RWPE2 (cell line): ENCODE results near the gene USP34.

Experiments used
- ATAC-seq: fragments of 200-7000 bp; cut with Tn5 transposase; 3 replicates; pipeline ENCODE4 v1.9.1; 2021; ENCODE audit warnings: low read depth
- DNase-seq: peaks from one replicate; pipeline ENCODE4 v3.0.0-alpha.2; 2020; ENCODE audit warnings: low spot score
- H3K27ac ChIP-seq: fragments of 450-650 bp; 2 replicates; pipeline ENCODE4 v1.5.1; 2017; ENCODE audit warnings: mild to moderate bottlenecking; ENCODE audit not compliant: poor library complexity, severe bottlenecking
- H3K27me3 ChIP-seq: fragments of 250-450 bp; sonication (Bioruptor Pico); 2 replicates; pipeline ENCODE4 v1.5.1; 2021; ENCODE audit warnings: mild to moderate bottlenecking, moderate library complexity; ENCODE audit not compliant: insufficient read depth, poor library complexity, severe bottlenecking
- H3K36me3 ChIP-seq: fragments of 250-450 bp; sonication (Bioruptor Pico); 2 replicates; pipeline ENCODE4 v1.5.1; 2020; ENCODE audit warnings: low read depth, mild to moderate bottlenecking, moderate library complexity
- H3K4me1 ChIP-seq: fragments of 250-450 bp; sonication (Bioruptor Pico); 2 replicates; pipeline ENCODE4 v1.5.1; 2021; ENCODE audit warnings: mild to moderate bottlenecking, moderate library complexity; ENCODE audit not compliant: insufficient read depth, poor library complexity, severe bottlenecking
- H3K4me3 ChIP-seq: fragments of 250-450 bp; sonication (Bioruptor Pico); 2 replicates; pipeline ENCODE4 v1.5.1; 2021; ENCODE audit warnings: mild to moderate bottlenecking, moderate library complexity; ENCODE audit not compliant: severe bottlenecking
- H3K9me3 ChIP-seq: fragments of 250-450 bp; sonication (Bioruptor Pico); 2 replicates; pipeline ENCODE4 v1.5.1; 2021; ENCODE audit warnings: mild to moderate bottlenecking, moderate library complexity; ENCODE audit not compliant: severe bottlenecking
- TF ChIP-seq, protein P1 (sequence below): fragments of 450-650 bp; IDR thresholded peaks from one replicate; pipeline ENCODE4 v1.5.1; 2017; ENCODE audit warnings: mild to moderate bottlenecking, moderate library complexity; ENCODE audit not compliant: poor library complexity, severe bottlenecking

USP34 gene

DNA sequence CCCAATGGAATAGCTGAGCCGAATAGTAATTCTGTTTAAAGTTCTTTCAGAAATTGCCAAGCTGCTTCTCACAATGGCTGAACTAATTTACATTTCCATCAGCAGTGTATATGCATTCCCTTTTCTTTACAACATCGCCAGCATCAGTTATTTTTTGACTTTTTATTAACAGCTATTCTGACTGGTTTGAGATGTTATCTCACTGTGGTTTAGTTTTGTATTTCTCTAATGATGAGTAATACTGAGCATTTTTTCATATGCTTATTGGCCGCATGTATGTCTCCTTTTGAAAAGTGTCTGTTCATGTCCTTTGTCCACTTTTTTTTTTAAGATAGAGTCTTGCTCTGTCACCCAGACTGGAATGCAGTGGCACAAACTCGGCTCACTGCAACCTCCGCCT lies 208.2 kb downstream of the USP34 start:
- H3K4me1 ChIP-seq: no peaks in the 10 kb centered on the region
- TF ChIP-seq, protein P1, sequence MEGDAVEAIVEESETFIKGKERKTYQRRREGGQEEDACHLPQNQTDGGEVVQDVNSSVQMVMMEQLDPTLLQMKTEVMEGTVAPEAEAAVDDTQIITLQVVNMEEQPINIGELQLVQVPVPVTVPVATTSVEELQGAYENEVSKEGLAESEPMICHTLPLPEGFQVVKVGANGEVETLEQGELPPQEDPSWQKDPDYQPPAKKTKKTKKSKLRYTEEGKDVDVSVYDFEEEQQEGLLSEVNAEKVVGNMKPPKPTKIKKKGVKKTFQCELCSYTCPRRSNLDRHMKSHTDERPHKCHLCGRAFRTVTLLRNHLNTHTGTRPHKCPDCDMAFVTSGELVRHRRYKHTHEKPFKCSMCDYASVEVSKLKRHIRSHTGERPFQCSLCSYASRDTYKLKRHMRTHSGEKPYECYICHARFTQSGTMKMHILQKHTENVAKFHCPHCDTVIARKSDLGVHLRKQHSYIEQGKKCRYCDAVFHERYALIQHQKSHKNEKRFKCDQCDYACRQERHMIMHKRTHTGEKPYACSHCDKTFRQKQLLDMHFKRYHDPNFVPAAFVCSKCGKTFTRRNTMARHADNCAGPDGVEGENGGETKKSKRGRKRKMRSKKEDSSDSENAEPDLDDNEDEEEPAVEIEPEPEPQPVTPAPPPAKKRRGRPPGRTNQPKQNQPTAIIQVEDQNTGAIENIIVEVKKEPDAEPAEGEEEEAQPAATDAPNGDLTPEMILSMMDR: no peak
- no peaks in the 10 kb centered on the region for H3K27me3 ChIP-seq
- peaks cover 52% of the 10 kb centered on the region for H3K36me3 ChIP-seq
- no peaks in the 10 kb centered on the region for H3K9me3 ChIP-seq
- H3K4me3 ChIP-seq: no peak overlapping the region
- no peak for ATAC-seq
- no peak for DNase-seq
- H3K27ac ChIP-seq: no peak overlapping the region

DNA sequence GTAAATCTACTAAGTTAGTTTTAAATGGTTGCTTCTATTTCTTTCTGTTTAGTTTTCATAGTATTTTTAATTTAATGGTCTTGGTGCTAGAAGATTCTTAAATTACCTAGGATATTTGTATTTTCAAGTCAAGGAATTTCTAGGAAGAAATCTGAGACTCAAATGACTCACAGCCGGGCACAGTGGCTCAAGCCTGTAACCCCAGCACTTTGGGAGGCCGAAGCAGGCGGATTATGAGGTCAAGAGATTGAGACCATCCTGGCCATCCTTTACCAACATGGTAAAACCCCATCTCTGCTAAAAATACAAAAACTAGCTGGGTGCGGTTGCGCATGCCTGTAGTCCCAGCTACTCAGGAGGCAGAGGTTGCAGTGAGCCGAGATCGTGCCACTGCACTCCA lies 213.4 kb downstream of the USP34 start:
- Histone ChIP-seq H3K27me3 (no peaks in the 10 kb centered on the region), H3K4me3 (no peak overlapping the region), H3K4me1 (peaks cover 23% of the 10 kb centered on the region), H3K27ac (peak overlapping the region; percentile 6), H3K9me3 (peaks cover 2% of the 10 kb centered on the region), H3K36me3 (peaks cover 61% of the 10 kb centered on the region)
- ATAC-seq (no peak), DNase-seq (no peak)
- TF ChIP-seq, protein P1: no peak

DNA sequence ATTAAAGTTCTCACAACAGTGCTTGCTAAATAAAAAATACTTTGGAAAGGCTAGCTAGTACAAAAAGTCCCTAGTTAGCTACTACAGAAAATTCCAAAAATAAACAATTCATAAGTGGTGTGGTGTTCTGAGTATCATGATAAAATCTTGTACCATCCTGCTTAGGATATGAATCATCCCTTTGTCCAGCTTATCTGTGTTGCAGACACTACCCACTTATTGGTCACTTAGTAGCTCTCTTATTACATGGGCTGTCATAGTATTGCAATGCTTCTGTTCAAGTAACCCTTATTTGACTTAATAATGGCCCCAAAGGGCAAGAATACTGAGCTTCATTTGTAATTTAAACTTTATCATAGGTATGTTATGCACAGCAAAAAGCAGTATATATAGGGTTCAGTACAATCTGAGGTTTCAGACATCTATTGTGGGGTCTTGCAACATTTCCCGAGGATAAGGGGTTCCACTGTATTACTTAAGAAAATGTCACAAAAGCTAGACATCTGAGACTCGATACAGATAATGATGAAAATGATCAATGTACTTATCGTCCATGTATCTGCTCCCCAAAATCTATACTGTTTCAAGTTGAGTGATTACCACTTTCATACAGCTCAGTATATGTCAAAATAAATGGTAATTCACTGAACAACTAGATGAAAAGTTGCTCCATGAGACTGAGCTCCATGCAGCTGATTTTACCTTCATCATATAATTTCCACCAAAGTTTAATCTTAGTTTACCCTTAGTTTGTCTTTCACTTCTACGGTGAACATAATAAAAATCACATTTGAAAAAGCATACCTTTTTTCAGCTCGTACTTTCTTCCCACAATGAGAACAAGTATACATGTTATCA lies 215.1 kb downstream of the USP34 start:
- TF ChIP-seq, protein P1: no peak
- Histone ChIP-seq H3K4me3 (no peak overlapping the region), H3K27me3 (no peaks in the 10 kb centered on the region), H3K27ac (peak overlapping the region; percentile 72), H3K9me3 (peaks cover 2% of the 10 kb centered on the region), H3K36me3 (peaks cover 66% of the 10 kb centered on the region), H3K4me1 (peaks cover 28% of the 10 kb centered on the region)
- DNase-seq: no peak
- ATAC-seq: peak; percentile 100

DNA sequence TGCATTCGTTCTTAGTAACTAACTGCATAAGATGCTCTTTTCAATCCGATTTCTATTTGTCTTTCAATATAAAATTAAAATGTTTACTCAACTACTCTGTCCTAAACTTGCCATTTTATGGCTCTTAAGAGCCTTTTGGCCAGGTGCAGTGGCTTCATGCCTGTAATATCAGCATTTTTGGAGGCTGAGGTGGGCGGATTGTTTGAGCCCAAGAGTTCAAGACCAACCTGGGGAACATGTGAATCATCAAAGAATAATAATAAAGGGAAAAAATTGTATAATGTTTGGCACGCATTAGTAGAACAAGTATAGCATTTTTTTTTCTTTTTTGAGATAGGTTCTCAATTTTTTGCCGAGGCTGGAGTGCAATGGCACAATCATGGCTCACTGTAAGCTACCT lies 216.4 kb downstream of the USP34 start:
- no peak overlapping the region for H3K4me3 ChIP-seq
- no peak for ATAC-seq
- peak overlapping the region; percentile 72 for H3K27ac ChIP-seq
- TF ChIP-seq, protein P1: no peak
- peaks cover 28% of the 10 kb centered on the region for H3K4me1 ChIP-seq
- H3K9me3 ChIP-seq: peaks cover 2% of the 10 kb centered on the region
- peaks cover 61% of the 10 kb centered on the region for H3K36me3 ChIP-seq
- no peaks in the 10 kb centered on the region for H3K27me3 ChIP-seq
- DNase-seq: no peak

DNA sequence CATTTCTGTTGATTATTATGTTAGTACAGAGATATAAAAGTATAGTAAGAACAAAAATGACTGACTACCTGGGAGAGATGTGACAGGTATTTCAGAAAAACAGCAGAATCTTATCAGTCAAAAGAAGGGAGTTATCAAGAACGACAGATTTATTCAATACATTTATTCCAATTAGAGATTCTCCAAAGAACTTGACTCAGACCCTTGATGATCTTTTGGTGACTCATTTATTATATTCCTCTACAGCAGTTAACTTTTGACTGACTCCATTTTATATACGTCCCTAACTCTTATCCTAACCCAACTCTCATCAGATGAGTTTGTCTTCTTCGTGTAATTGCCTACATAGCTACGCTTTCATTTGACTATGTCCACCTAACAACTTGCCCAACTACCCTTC lies 217.8 kb downstream of the USP34 start:
- no peaks in the 10 kb centered on the region for H3K27me3 ChIP-seq
- H3K36me3 ChIP-seq: peaks cover 68% of the 10 kb centered on the region
- TF ChIP-seq, protein P1: no peak
- peaks cover 28% of the 10 kb centered on the region for H3K4me1 ChIP-seq
- peak overlapping the region; percentile 7 for H3K27ac ChIP-seq
- peaks cover 2% of the 10 kb centered on the region for H3K9me3 ChIP-seq
- H3K4me3 ChIP-seq: no peak overlapping the region
- no peak for DNase-seq
- no peak for ATAC-seq
